ENCODE measurements around the gene IGFL4. TPM values are rescaled to one million over a fixed set of nuclear protein-coding genes. Genes with fewer than 3 reads are reported as not detected.

The IGFL4 gene
- total and polyA plus RNA-seq, 2 of the 13 experiments (the other 11 are each of a cell fraction or from before 2014, with no cell fraction given), result 1.2 to 1.4 TPM

DNA sequence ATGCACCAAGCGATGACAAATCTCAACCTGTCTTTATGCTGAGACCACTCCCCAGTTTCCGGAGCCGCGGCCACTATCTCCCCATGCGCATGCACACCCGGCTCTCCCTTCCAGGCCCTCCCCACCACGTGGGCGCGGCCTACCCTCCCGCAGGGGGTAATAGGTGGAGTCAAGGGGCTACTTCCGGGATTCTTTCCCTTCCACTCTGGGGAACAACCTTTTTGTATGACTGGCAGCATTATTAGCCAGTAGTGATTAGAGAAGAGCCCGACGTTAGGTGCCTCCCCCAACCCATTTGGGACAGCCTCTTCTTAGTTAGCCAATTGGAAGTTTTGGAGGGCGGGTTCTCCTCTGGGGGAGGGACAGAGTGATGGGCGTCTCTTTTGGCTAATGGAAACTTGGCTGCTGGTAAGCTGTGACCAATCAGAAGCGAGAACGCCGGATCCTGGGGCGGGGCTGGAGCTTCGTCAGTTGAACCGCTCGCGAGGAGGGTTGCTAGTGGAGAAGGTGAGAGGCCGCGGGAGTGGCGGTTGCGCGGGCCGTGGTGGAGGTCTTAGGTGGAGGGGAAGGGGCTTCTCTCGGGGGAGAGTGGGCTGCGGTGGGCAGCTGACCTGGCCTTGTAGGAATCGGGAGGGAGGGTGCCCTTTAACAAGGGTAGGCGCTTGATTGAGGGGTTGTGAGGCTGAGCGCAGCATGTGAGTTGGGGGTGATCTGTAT, 45.6 kb downstream of the IGFL4 start, which contains the start of gene CCDC61 (continued):
- TF ChIP-seq ZNF75D (CRISPR knock-in tag; IDR thresholded peaks at IDR 0.05; ENCODE audit: borderline replicate concordance), result no peak
- TF ChIP-seq SYNCRIP (IDR thresholded peaks at IDR 0.05; ENCODE audit: insufficient read depth, low read depth, low read length), result no peak
- TF ChIP-seq, protein P1, sequence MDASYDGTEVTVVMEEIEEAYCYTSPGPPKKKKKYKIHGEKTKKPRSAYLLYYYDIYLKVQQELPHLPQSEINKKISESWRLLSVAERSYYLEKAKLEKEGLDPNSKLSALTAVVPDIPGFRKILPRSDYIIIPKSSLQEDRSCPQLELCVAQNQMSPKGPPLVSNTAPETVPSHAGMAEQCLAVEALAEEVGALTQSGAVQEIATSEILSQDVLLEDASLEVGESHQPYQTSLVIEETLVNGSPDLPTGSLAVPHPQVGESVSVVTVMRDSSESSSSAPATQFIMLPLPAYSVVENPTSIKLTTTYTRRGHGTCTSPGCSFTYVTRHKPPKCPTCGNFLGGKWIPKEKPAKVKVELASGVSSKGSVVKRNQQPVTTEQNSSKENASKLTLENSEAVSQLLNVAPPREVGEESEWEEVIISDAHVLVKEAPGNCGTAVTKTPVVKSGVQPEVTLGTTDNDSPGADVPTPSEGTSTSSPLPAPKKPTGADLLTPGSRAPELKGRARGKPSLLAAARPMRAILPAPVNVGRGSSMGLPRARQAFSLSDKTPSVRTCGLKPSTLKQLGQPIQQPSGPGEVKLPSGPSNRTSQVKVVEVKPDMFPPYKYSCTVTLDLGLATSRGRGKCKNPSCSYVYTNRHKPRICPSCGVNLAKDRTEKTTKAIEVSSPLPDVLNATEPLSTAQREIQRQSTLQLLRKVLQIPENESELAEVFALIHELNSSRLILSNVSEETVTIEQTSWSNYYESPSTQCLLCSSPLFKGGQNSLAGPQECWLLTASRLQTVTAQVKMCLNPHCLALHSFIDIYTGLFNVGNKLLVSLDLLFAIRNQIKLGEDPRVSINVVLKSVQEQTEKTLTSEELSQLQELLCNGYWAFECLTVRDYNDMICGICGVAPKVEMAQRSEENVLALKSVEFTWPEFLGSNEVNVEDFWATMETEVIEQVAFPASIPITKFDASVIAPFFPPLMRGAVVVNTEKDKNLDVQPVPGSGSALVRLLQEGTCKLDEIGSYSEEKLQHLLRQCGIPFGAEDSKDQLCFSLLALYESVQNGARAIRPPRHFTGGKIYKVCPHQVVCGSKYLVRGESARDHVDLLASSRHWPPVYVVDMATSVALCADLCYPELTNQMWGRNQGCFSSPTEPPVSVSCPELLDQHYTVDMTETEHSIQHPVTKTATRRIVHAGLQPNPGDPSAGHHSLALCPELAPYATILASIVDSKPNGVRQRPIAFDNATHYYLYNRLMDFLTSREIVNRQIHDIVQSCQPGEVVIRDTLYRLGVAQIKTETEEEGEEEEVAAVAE (CRISPR knock-in tag; IDR thresholded peaks at IDR 0.05; ENCODE audit: borderline replicate concordance), result no peak
- TF ChIP-seq, protein P2, sequence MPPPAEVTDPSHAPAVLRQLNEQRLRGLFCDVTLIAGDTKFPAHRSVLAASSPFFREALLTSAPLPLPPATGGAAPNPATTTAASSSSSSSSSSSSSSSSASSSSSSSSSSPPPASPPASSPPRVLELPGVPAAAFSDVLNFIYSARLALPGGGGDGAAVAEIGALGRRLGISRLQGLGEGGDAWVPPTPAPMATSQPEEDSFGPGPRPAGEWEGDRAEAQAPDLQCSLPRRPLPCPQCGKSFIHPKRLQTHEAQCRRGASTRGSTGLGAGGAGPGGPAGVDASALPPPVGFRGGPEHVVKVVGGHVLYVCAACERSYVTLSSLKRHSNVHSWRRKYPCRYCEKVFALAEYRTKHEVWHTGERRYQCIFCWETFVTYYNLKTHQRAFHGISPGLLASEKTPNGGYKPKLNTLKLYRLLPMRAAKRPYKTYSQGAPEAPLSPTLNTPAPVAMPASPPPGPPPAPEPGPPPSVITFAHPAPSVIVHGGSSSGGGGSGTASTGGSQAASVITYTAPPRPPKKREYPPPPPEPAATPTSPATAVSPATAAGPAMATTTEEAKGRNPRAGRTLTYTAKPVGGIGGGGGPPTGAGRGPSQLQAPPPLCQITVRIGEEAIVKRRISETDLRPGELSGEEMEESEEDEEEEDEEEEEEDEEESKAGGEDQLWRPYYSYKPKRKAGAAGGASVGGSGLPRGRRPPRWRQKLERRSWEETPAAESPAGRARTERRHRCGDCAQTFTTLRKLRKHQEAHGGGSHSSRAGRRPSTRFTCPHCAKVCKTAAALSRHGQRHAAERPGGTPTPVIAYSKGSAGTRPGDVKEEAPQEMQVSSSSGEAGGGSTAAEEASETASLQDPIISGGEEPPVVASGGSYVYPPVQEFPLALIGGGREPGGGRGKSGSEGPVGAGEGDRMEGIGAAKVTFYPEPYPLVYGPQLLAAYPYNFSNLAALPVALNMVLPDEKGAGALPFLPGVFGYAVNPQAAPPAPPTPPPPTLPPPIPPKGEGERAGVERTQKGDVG (CRISPR knock-in tag; IDR thresholded peaks at IDR 0.05; ENCODE audit: borderline replicate concordance), result no peak
- TF ChIP-seq NRL (CRISPR knock-in tag; IDR thresholded peaks at IDR 0.05; ENCODE audit: borderline replicate concordance), result no peak; the same call in 1 of the 2 replicates
- TF ChIP-seq ZNF782 (CRISPR knock-in tag; IDR thresholded peaks at IDR 0.05; ENCODE audit: borderline replicate concordance), result 0 out of 2 replicates have a peak, but pooled peaks have one; percentile 45
- TF ChIP-seq, protein P3, sequence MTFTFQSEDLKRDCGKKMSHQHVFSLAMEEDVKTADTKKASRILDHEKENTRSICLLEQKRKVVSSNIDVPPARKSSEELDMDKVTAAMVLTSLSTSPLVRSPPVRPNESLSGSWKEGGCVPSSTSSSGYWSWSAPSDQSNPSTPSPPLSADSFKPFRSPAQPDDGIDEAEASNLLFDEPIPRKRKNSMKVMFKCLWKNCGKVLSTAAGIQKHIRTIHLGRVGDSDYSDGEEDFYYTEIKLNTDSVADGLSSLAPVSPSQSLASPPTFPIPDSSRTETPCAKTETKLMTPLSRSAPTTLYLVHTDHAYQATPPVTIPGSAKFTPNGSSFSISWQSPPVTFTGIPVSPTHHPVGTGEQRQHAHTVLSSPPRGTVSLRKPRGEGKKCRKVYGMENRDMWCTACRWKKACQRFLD (CRISPR knock-in tag; IDR thresholded peaks at IDR 0.05; ENCODE audit: borderline replicate concordance), result no peak
- TF ChIP-seq ZFP36L1 (CRISPR knock-in tag; IDR thresholded peaks at IDR 0.05), result no peak
- TF ChIP-seq, protein P4, sequence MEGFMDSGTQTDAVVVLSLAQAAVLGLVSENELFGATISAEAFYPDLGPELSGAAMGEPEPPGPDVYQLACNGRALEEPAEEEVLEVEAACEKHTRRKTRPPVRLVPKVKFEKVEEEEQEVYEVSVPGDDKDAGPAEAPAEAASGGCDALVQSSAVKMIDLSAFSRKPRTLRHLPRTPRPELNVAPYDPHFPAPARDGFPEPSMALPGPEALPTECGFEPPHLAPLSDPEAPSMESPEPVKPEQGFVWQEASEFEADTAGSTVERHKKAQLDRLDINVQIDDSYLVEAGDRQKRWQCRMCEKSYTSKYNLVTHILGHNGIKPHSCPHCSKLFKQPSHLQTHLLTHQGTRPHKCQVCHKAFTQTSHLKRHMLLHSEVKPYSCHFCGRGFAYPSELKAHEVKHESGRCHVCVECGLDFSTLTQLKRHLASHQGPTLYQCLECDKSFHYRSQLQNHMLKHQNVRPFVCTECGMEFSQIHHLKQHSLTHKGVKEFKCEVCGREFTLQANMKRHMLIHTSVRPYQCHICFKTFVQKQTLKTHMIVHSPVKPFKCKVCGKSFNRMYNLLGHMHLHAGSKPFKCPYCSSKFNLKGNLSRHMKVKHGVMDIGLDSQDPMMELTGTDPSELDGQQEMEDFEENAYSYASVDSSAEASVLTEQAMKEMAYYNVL (CRISPR knock-in tag; IDR thresholded peaks at IDR 0.05; ENCODE audit: borderline replicate concordance), result no peak
- no peak for TF ChIP-seq ZNF20 (CRISPR knock-in tag; IDR thresholded peaks at IDR 0.05)
- no peak for TF ChIP-seq SMAD1 (CRISPR knock-in tag; IDR thresholded peaks at IDR 0.05; ENCODE audit: borderline replicate concordance, low read depth)
- TF ChIP-seq, protein P5, sequence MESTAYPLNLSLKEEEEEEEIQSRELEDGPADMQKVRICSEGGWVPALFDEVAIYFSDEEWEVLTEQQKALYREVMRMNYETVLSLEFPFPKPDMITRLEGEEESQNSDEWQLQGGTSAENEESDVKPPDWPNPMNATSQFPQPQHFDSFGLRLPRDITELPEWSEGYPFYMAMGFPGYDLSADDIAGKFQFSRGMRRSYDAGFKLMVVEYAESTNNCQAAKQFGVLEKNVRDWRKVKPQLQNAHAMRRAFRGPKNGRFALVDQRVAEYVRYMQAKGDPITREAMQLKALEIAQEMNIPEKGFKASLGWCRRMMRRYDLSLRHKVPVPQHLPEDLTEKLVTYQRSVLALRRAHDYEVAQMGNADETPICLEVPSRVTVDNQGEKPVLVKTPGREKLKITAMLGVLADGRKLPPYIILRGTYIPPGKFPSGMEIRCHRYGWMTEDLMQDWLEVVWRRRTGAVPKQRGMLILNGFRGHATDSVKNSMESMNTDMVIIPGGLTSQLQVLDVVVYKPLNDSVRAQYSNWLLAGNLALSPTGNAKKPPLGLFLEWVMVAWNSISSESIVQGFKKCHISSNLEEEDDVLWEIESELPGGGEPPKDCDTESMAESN (CRISPR knock-in tag; conservative IDR thresholded peaks at IDR 0.05), result no peak
